ENCODE data around the gene MAFB. TPM values are rescaled to one million over a fixed set of nuclear protein-coding genes. Genes with fewer than 3 reads are reported as not detected.

The MAFB gene
- polyA plus RNA-seq, 5 donors = 8.7 to 14.4 (median 11.2) TPM

DNA sequence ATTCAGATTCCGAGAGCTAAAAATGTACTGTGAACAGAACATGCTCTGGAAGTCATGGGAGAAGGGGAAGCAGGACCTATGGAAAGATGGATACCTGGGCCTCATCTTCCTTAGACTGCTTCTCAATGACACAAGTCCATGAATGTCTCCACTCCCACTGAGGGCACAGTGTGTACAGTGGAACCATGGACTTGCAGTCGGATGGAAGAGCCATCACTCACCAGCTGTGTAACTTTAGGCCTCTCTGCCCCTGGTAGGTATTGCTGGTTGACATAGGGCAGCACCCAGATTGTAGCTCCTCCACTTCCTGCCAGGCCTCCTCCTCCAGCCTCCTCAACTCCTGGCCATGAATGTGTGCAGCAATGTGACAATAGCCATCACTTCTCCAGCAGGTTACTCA lies 52.5 kb downstream of the MAFB start:
- no peak for DNase-seq

DNA sequence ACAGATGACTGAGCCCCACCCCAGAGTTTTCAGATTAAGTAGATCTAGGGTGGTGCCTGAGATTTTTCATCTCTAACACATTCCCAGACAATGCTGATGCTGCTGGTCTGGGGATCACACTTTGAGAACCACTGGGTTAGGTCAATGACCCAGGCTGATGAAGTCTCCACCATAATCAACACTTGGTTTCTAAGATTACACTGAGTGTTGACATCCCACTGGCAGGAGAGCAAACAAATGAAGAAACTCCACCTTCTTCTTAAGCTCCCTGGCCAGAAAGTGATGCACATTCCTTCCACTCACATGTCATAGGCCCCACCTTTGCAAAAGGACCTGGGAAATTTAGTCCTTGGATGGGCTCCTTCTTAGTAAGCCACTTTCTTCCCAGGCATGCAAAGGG lies 53.1 kb downstream of the MAFB start:
- no peak for DNase-seq
